ENCODE data around the gene CLP1. TPM values are rescaled to one million over a fixed set of nuclear protein-coding genes. Genes with fewer than 3 reads are reported as not detected.

The CLP1 gene
- total RNA-seq, 1 donor from 2014 or later = 13.1 TPM

- TF ChIP-seq CTCF (conservative IDR thresholded peaks at IDR 0.05; ENCODE audit: low read depth, low read length) = no peak
- no peak for DNase-seq (ENCODE audit: low read depth)
Observed at GRCh38 chr11:57633394-57634070, 24.0 kb upstream of the CLP1 start.

GRCh38 chr11:57634311-57634710 lies 23.3 kb upstream of the CLP1 start:
- no peak for DNase-seq (ENCODE audit: low read depth)
- no peak for TF ChIP-seq CTCF (conservative IDR thresholded peaks at IDR 0.05; ENCODE audit: low read depth, low read length)
- no peak overlapping the region for H3K4me3 ChIP-seq (ENCODE audit: low read depth, low read length)

More at GRCh38 chr11:57633394-57634070, 24.0 kb upstream of the CLP1 start:
- no peak overlapping the region for H3K4me3 ChIP-seq (ENCODE audit: low read depth, low read length)

- TF ChIP-seq CTCF (conservative IDR thresholded peaks at IDR 0.05; ENCODE audit: low read depth, low read length) = no peak
- H3K4me3 ChIP-seq (ENCODE audit: low read depth, low read length) = no peak overlapping the region
- no peak for DNase-seq (ENCODE audit: low read depth)
Observed at GRCh38 chr11:57635246-57635645, 22.3 kb upstream of the CLP1 start.

GRCh38 chr11:57637626-57638004 lies 19.9 kb upstream of the CLP1 start:
- peak overlapping the region; percentile 94 for H3K4me3 ChIP-seq (ENCODE audit: low read depth, low read length)
- DNase-seq (ENCODE audit: low read depth) = no peak
- no peak for TF ChIP-seq CTCF (conservative IDR thresholded peaks at IDR 0.05; ENCODE audit: low read depth, low read length)

- TF ChIP-seq CTCF (conservative IDR thresholded peaks at IDR 0.05; ENCODE audit: low read depth, low read length) = no peak
- DNase-seq (ENCODE audit: low read depth) = no peak
- peak overlapping the region; percentile 94 for H3K4me3 ChIP-seq (ENCODE audit: low read depth, low read length)
Observed at GRCh38 chr11:57638005-57638781, 19.4 kb upstream of the CLP1 start.

GRCh38 chr11:57638811-57639320 lies 18.7 kb upstream of the CLP1 start:
- H3K4me3 ChIP-seq (ENCODE audit: low read depth, low read length) = peak overlapping the region; percentile 94
- DNase-seq (ENCODE audit: low read depth) = no peak
- peak; percentile 17 for TF ChIP-seq CTCF (conservative IDR thresholded peaks at IDR 0.05; ENCODE audit: low read depth, low read length)

Measured in epithelial cell of proximal tubule (primary cell).